A549 (cell line): Measurements from ENCODE around the gene RPL32.

ENCODE experiments used
- CHD4 ChIP-seq: fragments of 200-600 bp; sonication (generic); IDR thresholded peaks from 2 replicates; pipeline ENCODE4 v1.6.1; 2016; ENCODE audit warnings: antibody characterized with exemption, mild to moderate bottlenecking, borderline replicate concordance
- EP300 ChIP-seq, 2 experiments: fragments of >200 bp; sonication (Bioruptor Twin); formaldehyde crosslinking; IDR thresholded peaks; 2 replicates in 1 of 2; 3 replicates in 1 of 2; pipeline ENCODE4 v1.6.1; 2016 to 2017
- HEYL ChIP-seq: fragments of 250-450 bp; sonication (Bioruptor Pico); IDR thresholded peaks from 2 replicates; pipeline ENCODE4 v1.8.0; 2021; ENCODE audit warnings: mild to moderate bottlenecking, moderate library complexity
- JUNB ChIP-seq: fragments of >200 bp; sonication (Bioruptor Twin); formaldehyde crosslinking; IDR thresholded peaks from 2 replicates; pipeline ENCODE4 v1.6.1; 2016
- MAX ChIP-seq: IDR thresholded peaks from 2 replicates; pipeline ENCODE4 v1.6.1; 2012
- NR3C1 ChIP-seq: fragments of >200 bp; sonication (Bioruptor Twin); formaldehyde crosslinking; IDR thresholded peaks from 3 replicates; pipeline ENCODE4 v1.6.1; 2017
- POLR2A ChIP-seq: IDR thresholded peaks from 2 replicates; pipeline ENCODE4 v1.6.1; 2012; ENCODE audit warnings: mild to moderate bottlenecking, low read length
- RAD21 ChIP-seq, 2 experiments: fragments of >200 bp in 1 of 2; sonication (Bioruptor Twin) in 1 of 2; formaldehyde crosslinking in 1 of 2; IDR thresholded peaks in 1 of 2; conservative IDR thresholded peaks in 1 of 2; 2 replicates in 1 of 2; 3 replicates in 1 of 2; pipeline ENCODE4 v1.6.1; 2012 to 2018; ENCODE audit warnings: inconsistent platforms in 1 of 2
- REST ChIP-seq: fragments of 200-600 bp; sonication (generic); IDR thresholded peaks from 2 replicates; pipeline ENCODE4 v1.6.1; 2016; ENCODE audit warnings: antibody characterized with exemption, mild to moderate bottlenecking, moderate library complexity
- USF2 ChIP-seq: fragments of 450-650 bp; IDR thresholded peaks from 2 replicates; pipeline ENCODE4 v1.6.1; 2014; ENCODE audit warnings: antibody characterized with exemption
- TF ChIP-seq, protein P1 (sequence below): fragments of >200 bp; sonication (Bioruptor Twin); formaldehyde crosslinking; IDR thresholded peaks from 3 replicates; pipeline ENCODE4 v1.5.1; 2016

DNA sequence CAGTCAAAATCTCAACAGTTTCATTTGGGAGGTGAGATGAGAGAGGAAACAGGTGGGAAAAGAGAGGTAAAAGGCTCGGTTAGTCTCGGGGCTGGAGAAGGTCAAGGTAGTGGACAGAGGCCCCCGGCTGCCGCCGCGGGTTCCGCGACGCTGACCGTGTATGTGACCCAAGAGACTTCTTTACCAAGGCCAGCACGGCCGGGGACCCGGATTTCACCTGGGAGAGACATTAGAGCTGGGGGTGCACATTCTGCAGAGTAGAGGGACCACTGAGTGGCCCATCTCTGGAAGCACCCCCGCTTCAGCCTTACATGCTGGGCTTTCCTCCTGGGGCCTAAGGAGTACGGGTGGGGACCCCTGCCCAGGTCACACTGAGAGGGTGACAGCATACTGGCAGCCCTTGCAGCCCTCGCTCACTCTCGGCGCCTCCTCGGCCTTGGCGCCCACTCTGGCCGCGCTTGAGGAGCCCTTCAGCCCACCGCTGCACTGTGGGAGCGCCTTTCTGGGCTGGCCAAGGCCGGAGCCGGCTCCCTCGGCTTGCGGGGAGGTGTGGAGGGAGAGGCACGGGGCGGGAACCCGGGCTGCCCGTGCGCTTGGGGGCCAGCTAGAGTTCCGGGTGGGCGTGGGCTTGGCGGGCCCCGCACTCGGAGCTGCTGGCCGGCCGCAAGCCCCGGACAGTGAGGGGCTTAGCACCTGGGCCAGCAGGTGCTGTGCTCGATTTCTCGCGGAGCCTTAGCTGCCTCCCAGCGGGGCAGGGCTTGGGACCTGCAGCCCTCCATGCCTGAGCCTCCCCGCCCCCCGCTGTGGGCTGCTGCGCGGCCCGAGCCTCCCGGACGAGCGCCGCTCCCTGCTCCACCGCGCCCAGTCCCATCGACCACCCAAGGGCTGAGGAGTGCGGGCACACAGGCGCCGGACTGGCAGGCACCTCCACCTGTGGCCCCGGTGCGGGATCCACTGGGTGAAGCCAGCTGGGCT lies 41.3 kb upstream of the RPL32 start:
- TF ChIP-seq, protein P1, sequence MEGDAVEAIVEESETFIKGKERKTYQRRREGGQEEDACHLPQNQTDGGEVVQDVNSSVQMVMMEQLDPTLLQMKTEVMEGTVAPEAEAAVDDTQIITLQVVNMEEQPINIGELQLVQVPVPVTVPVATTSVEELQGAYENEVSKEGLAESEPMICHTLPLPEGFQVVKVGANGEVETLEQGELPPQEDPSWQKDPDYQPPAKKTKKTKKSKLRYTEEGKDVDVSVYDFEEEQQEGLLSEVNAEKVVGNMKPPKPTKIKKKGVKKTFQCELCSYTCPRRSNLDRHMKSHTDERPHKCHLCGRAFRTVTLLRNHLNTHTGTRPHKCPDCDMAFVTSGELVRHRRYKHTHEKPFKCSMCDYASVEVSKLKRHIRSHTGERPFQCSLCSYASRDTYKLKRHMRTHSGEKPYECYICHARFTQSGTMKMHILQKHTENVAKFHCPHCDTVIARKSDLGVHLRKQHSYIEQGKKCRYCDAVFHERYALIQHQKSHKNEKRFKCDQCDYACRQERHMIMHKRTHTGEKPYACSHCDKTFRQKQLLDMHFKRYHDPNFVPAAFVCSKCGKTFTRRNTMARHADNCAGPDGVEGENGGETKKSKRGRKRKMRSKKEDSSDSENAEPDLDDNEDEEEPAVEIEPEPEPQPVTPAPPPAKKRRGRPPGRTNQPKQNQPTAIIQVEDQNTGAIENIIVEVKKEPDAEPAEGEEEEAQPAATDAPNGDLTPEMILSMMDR: no peak
- TF ChIP-seq EP300 (IDR thresholded peaks at IDR 0.05): no peak
- TF ChIP-seq JUNB: no peak
- TF ChIP-seq CHD4: no peak
- no peak for TF ChIP-seq USF2
- no peak for TF ChIP-seq RAD21 (conservative IDR thresholded peaks at IDR 0.05 in 1 of 2, IDR thresholded peaks at IDR 0.05 in 1 of 2)
- TF ChIP-seq POLR2A: no peak
- TF ChIP-seq REST: no peak
- TF ChIP-seq MAX: no peak
- TF ChIP-seq NR3C1: no peak
- TF ChIP-seq HEYL (CRISPR knock-in tag): no peak
